C4-2B (cell line): Measurements from ENCODE around the gene CHD5.

Source experiments
- CTCF ChIP-seq: fragments of 450-650 bp; conservative IDR thresholded peaks from 2 replicates; pipeline ENCODE4 v1.5.1; 2017; ENCODE audit warnings: mild to moderate bottlenecking
- ZFX ChIP-seq: fragments of 450-650 bp; IDR thresholded peaks from 2 replicates; pipeline ENCODE4 v1.6.1; 2017

GRCh38 chr1:6082430-6082971 lies 97.6 kb downstream of the CHD5 start:
- no peak for TF ChIP-seq CTCF
- no peak for TF ChIP-seq ZFX
